Inflammatory macrophage treated with lipopolysaccharide for 1 hour (primary cell): Measurements from ENCODE around the gene TXNL1.
"Not testable (repeated sequence)": the region's sequence is repeated elsewhere in the genome, so short reads cannot be mapped to it uniquely, and the experiment has no call there.

ENCODE experiments used
- DNase-seq, 2 donors: peaks; one replicate each; pipeline ENCODE4 v3.0.0-alpha.2; 2020 to 2022

Gene TXNL1

GRCh38 chr18:56638232-56639103, at the start of gene TXNL1:
Gene TXNL1 (minus strand): TSS chr18:56638592. CDS start chr18:56638440, 152 bp downstream.
- DNase-seq: peak; percentile 99

GRCh38 chr18:56684277-56684676, 45.9 kb upstream of the TXNL1 start:
- DNase-seq: no peak

DNA sequence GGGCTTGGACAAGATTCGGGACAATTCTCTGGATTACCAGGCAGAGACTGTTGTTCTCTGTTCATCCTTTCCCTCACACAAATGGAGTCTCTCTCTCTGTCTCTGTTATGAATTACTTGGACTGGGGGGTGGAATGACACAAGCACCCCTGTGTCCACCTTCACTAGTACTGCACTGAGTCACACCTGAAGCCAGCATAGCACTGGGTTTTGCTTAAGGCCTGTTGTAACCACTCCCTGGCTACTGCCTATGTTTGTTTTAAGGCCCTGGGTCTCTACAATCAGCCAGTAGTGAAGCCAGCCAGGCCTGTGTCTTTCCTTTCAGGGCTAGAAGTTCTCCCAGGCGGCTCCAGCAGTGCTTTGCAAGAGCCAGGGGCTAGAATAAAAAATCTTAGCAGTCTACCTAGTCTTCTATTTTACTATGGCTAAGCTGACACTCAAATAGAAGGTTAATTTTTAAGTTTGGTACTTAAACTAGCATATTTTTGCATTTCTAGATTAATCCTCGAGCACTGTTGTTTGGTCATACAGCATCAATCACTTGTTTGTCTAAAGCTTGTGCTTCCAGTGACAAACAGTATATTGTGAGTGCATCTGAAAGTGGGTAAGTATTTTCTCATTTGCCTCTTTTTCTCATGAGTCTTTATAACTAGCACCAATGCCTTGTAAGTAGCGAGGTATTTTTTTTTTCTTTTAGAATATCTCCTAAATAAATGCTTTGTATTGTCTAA, 40.6 kb upstream of the TXNL1 start:
- no peak for DNase-seq

DNA sequence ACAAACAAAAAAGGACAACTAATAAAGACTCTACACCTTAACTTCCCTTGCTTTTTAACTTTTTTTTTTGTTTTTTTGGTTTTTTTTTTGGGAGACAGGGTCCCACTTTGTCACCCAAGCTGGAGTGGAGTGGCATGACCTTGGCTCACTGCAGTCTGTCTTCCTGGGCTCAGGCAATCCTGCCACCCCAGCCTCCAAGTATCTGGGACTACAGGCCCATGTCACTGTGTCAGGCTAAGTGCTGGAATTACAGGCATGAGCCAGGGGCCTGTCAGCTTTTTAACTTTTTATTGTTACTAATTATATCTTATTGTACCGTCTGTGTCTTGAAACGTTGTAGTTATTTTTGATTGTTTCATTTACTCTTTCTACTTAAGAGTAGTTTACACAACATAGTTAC, 38.2 kb upstream of the TXNL1 start:
- no peak for DNase-seq

GRCh38 chr18:56672981-56673380, 34.6 kb upstream of the TXNL1 start:
- no peak for DNase-seq

DNA sequence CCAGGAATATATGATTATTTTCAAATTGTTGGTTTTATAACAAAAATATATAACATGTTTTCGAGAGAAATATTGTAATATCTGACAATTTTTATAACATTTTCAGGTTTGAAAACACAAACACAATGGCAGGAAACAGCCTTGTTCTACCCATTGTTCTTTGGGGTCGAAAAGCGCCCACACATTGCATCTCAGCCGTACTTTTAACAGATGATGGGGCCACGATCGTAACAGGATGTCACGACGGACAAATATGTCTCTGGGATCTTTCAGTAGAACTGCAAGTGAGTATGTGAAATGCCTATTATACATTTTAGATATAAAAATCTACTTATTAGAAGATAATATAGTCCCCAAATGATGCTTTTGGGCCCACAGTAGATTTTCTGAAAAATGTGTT, 34.0 kb upstream of the TXNL1 start:
- no peak for DNase-seq

DNA sequence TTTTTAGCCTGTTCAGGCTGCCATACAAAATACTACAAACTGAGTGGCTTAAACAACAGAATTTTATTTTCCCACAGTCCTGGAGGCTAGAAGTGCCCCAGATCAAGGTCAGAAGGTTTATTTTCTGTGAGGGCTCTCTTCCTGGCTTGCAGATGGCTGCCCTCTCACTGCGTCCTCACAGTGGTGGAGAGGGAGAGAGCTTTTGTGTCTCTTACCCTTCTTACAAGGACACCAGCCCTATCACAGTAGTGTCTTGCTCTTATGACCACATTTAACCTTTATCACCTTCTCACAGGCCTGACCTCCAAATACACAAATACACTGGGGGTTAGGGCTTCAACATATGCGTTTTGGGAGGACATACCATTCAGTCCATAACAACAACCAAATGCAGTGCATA, 24.5 kb upstream of the TXNL1 start:
- DNase-seq: no peak

- no peak for DNase-seq
These were observed 24.1 kb upstream of the TXNL1 start for GRCh38 chr18:56662502-56662901.

- DNase-seq: no peak
These were observed 23.6 kb upstream of the TXNL1 start for GRCh38 chr18:56662063-56662408.

DNA sequence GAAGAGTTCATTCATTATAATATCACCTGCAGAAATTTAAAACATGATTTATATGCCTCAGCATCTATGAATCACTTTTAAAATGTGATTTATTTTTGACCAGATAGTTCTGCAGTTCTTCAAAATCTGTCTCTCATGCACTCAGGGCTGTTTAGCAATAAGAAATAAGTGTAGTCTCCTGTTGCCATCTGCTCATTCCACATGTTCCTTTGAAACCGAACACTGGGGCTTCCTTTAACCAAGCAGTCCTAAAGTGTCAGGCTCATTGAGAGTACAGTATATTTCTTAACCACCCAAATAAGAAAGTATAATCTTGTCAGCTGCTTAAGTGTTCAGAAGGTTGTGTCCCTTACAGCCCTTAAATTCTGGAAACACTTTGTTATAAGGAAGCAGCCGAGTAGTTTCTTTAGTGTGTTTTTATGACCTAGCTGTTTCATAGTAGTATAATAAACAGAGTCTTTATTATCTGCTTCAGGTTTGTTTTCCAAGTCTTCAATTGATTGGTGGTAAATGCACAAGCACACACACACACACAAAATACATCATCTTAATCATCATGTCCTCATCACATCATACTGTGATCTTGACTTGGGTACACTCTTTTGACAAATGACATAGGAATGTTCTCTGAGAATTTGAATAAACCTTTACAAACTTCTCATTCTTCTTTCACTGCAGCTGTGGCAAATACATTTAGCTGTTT, 23.1 kb upstream of the TXNL1 start:
- DNase-seq: no peak

DNA sequence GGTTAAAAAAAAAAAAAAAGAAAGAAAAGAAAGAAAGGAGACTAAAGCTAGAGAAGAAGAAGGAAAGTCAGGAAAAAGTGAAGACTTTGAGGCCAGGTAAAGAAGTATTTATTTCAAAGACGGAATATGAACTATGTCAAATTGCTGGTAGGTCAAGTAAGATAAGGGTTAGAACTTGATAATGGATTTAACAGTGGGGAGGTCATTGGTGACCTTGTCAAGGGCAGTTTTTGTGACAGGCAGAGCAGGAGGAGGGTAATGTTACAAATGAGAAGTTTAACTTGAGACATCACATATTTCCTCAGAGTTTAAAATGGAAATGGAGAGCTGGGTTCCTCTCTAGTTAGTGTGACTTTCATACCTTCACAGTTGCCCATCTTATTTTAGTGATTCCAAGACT, 22.3 kb upstream of the TXNL1 start:
- DNase-seq: no peak

GRCh38 chr18:56659111-56659510, 20.7 kb upstream of the TXNL1 start:
- DNase-seq: no peak

GRCh38 chr18:56658261-56658660, 19.9 kb upstream of the TXNL1 start:
- no peak for DNase-seq

- DNase-seq: not testable (repeated sequence)
These were observed 15.9 kb upstream of the TXNL1 start for GRCh38 chr18:56654280-56654679.

GRCh38 chr18:56652802-56653201, 14.4 kb upstream of the TXNL1 start:
- DNase-seq: peak in 1 of 2 donors; percentile 20

DNA sequence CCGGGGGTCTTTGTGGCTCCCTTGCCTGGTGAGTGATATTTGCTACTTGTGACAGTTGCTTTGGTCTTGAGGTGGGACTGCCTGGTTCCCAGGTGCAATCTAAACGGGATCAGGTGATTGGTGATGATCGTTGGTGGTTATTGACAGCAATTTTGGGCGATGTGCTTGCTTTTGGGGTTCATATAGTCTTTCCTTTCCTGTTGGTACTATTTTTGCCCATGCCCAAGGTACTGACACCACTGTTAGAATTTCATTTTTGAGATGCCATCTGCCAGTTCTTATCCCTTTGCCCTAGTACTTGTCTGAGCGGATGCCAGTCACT, 13.3 kb upstream of the TXNL1 start:
- no peak for DNase-seq

GRCh38 chr18:56650944-56651770, 12.8 kb upstream of the TXNL1 start, which contains the start of gene WDR7:
Gene WDR7 (plus strand): TSS chr18:56651359. CDS start chr18:56672516, 21,157 bp downstream.
- DNase-seq: peak; percentile 98 to 99

- peak in 1 of 2 donors; percentile 52 for DNase-seq
These were observed 11.6 kb upstream of the TXNL1 start for GRCh38 chr18:56649996-56650395.

DNA sequence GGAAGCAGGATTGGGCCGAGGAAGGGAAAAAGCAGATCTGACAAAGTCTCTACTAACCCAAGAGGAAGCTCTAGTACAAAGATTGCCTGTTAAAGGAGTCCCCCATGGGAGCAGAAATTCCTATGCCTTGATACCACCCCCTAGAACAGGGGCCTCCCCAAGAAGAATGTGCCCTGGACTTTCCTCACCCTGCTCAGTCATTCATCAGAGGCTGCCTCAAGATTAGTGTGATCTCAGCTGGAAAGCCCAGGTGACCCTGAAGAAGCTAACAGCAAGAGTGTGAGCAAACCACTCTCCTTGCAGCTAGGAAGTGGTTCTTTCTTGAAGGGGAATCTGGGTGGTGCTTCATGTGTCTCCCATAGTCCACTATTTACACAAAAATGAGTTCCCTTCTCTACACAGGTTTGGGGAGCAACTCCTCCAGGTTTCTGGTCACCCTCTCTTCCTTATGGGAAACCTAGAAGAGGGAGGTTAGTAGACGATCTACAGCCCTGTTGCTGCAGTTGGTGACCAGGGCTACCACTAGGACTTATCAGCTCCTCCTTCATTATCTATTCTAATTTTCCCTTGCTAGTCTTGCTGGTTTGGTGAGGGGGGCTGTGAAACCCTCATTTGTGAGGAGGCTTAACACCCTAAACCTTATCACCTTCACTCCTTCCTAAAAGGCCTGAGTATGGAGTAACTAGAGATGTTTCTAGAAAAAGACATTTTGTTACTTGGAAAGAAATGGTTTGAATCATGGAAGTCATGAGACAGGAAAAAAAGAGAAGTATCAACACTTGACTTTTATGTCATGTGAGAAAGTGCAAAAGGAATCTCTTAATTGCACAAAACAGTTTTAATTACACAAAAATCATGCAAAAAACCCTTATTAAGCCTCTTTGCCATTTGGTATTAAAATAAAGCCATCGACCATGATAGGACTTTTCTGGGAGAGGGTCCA, 9.8 kb upstream of the TXNL1 start:
- peak; percentile 78 to 96 for DNase-seq

DNA sequence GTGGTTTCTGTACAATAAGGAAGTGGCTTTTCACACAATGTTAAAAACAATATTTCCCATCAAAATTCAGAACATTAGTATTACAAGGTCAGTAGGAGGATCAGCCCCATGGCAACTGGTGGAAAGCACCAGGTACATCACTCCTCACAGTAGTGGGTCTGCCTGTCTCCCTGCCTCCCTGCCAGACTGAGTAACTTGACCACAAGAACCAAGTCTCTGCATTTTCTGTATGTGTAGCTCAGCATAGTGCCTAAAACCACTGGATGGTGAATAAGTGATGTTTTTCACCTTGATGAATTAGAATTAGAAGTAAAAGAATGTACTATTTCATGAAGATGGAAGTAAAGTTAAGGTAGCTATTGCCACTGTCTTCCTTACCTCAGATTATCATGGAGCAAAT, 8.7 kb upstream of the TXNL1 start:
- DNase-seq: peak in 1 of 2 donors; percentile 23

DNA sequence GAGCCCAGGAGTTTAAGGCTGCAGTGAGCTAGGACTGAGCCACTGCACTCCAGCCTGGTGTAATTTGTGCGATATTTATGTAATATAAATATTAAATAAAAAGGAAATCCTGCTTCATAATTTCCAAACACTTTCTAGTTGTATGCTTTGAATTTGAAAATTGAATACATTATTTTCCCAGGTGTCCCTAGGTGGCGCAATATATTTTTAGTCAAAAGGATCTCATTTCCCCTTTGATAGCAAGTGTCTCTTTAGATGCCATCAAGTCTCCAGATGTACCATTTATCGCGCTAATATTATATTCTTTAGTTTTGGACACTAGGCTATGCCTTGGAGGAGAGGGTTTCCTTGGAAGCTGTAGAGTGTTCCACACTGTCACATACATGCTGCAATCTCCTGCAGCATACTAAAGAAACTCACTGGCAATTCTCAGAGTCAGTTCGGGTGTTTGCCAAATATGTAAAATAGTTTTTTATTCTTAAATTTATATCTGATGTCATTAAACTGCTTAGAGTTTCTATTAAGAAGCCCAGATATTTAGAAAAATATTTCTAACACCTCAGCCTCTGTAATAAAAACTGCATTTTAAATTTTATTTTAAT, 7.1 kb upstream of the TXNL1 start:
- peak in 1 of 2 donors; percentile 17 for DNase-seq
